ENCODE results near the gene INHA.

DNA sequence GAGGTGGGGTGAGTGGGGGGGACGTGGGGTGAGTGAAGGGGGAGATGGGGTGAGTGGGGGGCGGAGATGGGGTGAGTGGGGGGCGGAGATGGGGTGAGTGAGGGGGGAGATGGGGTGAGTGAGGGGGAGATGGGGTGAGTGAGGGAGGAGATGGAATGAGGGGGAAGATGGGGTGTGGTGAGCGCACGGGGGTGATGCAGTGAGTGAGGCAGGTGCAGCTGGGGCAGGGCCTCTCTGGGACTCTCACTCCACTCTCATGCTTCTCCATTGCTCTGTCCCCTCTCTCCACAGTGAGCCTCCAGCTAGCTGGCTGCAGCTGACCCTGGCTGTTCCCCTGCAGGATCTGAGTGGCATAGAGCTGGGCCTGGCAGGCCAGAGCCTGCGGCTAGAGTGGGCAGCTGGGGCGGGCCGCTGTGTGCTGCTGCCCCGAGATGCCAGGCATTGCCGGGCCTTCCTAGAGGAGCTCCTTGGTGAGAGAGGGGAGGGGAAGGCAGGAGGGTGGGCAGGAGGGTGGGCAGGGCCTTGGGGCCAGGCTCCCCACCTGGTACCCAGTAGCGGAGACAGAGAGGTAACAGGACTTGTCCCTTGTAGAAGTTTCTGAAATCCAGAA lies 41.5 kb downstream of the INHA start:
- no peak for TF ChIP-seq ARNT (IDR thresholded peaks at IDR 0.05)
- TF ChIP-seq PKNOX1 (IDR thresholded peaks at IDR 0.05): no peak
- no peak for TF ChIP-seq ELF4 (IDR thresholded peaks at IDR 0.05)
- TF ChIP-seq SUZ12 (IDR thresholded peaks at IDR 0.05): no peak
- TF ChIP-seq NFRKB (IDR thresholded peaks at IDR 0.05): no peak
- no peak for TF ChIP-seq ZNF384 (IDR thresholded peaks at IDR 0.05)
- no peak for TF ChIP-seq FOXK2 (IDR thresholded peaks at IDR 0.05)
- no peak for TF ChIP-seq HDGF (IDR thresholded peaks at IDR 0.05; ENCODE audit: borderline replicate concordance)
